PFSK-1 (cell line): ENCODE data around the gene TTC34.

Source experiments
- FOXP2 ChIP-seq: optimal IDR thresholded peaks from 2 replicates; pipeline ENCODE3; 2011; ENCODE audit warnings: borderline replicate concordance, control low read depth, inconsistent platforms; ENCODE audit not compliant: insufficient read depth; ENCODE audit errors: extremely low read length, extremely low read depth
- POLR2AphosphoS5 ChIP-seq: IDR thresholded peaks from 2 replicates; pipeline ENCODE4 v1.6.1; 2012; ENCODE audit warnings: low read depth, mild to moderate bottlenecking, control low read depth, low read length, moderate library complexity
- SIN3A ChIP-seq: IDR thresholded peaks from 2 replicates; pipeline ENCODE4 v1.6.1; 2012; ENCODE audit warnings: mild to moderate bottlenecking, low read length, moderate library complexity, borderline replicate concordance; ENCODE audit not compliant: insufficient read depth
- TAF1 ChIP-seq: IDR thresholded peaks from 2 replicates; pipeline ENCODE4 v1.6.1; 2012; ENCODE audit warnings: low read length, control low read depth, borderline replicate concordance; ENCODE audit not compliant: insufficient read depth
- TF ChIP-seq, protein P1 (sequence below), 2 experiments: IDR thresholded peaks; 2 replicates each; pipeline versions ENCODE4 v1.6.1 to v1.8.0; 2011 to 2012; ENCODE audit warnings: low read depth in 2 of 2, low read length in 2 of 2, control low read depth in 1 of 2, inconsistent platforms in 1 of 2, mild to moderate bottlenecking in 1 of 2, moderate library complexity in 1 of 2; ENCODE audit not compliant: insufficient read depth in 1 of 2

Gene TTC34

DNA sequence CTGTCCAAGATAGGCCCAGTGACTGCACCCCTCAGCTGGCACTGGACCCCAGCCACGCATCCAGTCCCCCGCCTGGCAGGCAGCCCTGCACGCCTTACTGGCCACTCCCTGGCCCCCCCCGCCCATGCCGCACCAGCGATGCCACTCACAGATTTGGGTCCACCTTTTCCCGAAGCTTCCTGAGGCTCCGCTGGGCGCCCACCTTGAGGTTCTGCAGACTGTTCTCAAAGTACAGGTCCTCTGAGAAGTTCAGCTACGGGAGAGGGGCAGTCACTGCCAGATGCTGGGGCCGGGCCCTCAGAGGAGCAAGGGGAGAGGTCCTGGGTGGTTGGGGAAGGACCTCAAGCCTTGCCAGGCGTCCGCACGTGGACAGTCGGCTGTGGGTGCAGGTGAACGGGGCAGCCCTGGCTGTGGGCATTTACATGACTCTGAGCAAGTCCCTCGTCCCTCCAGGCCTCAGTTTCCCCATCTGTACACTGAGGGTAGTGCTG, 206.8 kb downstream of the TTC34 start:
- TF ChIP-seq SIN3A (no peak), POLR2AphosphoS5 (no peak), TAF1 (no peak), FOXP2 (no peak)
- TF ChIP-seq, protein P1, sequence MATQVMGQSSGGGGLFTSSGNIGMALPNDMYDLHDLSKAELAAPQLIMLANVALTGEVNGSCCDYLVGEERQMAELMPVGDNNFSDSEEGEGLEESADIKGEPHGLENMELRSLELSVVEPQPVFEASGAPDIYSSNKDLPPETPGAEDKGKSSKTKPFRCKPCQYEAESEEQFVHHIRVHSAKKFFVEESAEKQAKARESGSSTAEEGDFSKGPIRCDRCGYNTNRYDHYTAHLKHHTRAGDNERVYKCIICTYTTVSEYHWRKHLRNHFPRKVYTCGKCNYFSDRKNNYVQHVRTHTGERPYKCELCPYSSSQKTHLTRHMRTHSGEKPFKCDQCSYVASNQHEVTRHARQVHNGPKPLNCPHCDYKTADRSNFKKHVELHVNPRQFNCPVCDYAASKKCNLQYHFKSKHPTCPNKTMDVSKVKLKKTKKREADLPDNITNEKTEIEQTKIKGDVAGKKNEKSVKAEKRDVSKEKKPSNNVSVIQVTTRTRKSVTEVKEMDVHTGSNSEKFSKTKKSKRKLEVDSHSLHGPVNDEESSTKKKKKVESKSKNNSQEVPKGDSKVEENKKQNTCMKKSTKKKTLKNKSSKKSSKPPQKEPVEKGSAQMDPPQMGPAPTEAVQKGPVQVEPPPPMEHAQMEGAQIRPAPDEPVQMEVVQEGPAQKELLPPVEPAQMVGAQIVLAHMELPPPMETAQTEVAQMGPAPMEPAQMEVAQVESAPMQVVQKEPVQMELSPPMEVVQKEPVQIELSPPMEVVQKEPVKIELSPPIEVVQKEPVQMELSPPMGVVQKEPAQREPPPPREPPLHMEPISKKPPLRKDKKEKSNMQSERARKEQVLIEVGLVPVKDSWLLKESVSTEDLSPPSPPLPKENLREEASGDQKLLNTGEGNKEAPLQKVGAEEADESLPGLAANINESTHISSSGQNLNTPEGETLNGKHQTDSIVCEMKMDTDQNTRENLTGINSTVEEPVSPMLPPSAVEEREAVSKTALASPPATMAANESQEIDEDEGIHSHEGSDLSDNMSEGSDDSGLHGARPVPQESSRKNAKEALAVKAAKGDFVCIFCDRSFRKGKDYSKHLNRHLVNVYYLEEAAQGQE (IDR thresholded peaks at IDR 0.05; ENCODE audit: insufficient read depth in 1 of 2, low read depth in 2 of 2, low read length in 2 of 2) = no peak

DNA sequence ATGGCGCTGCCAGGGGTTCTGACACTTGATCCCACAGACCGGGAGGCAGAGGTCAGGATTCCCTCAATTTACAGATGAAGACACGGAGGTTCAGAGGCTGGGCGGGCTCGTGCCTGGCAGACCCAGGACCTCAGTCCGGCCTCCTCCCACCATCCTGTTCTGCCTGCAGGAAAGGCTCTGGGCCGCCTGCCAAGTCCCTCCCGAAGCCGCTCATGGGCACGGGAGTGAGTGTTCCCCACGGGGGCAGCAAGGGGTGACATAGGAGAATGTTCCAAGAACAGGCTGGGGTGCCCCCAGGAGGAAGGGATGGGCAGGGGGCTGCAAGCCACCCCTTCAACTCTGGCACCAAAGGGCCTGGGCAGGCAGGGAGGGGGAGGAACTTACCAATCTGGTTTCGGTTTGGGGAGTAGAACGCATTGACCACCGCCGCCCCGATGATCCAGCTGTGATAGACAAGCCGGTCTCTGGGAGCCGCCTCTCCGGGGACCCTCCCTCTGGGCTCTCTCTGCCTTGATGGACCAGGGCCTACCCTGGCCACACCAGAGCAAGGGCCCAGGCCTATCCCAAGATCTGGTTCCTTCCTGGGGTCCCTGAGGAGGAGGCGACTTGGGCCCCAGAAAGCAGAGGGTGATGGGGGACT, 207.4 kb downstream of the TTC34 start:
- TF ChIP-seq TAF1 = no peak
- no peak for TF ChIP-seq POLR2AphosphoS5
- TF ChIP-seq FOXP2 = no peak
- no peak for TF ChIP-seq SIN3A
- TF ChIP-seq, protein P1 (IDR thresholded peaks at IDR 0.05; ENCODE audit: insufficient read depth in 1 of 2, low read depth in 2 of 2, low read length in 2 of 2) = no peak

DNA sequence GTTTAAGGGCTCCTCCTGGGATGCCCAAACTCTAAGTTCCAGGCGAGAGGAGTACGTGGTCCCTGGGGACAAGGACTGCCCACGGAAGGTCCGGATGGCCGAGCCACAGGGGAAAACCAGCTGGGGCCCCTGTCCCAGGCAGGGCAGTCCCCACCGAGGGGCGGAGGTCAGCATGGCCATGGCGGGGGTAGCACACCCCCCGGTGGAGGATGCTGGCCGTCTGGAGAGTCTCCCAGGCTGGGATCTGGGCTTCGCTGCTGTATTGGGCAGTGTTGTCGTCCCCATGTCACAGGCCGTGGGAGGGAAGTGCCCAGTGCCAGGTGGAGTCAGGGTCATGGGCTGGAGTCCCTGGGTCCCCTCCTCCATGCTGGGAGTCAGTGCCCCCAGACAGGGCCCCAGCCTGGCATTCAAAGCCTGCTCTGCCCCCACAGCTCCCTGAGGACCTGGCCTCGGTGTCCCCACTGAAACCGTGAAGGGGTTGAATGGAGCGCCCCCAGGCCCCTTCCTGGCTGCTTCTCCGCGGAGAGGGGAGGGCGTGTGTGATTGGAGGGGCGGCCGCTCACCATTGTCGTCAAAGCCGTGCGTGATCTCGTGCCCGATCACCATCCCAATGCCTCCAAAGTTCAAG, 208.1 kb downstream of the TTC34 start:
- TF ChIP-seq SIN3A (no peak), TAF1 (no peak), POLR2AphosphoS5 (no peak), FOXP2 (no peak)
- TF ChIP-seq, protein P1 (IDR thresholded peaks at IDR 0.05; ENCODE audit: insufficient read depth in 1 of 2, low read depth in 2 of 2, low read length in 2 of 2) = no peak

DNA sequence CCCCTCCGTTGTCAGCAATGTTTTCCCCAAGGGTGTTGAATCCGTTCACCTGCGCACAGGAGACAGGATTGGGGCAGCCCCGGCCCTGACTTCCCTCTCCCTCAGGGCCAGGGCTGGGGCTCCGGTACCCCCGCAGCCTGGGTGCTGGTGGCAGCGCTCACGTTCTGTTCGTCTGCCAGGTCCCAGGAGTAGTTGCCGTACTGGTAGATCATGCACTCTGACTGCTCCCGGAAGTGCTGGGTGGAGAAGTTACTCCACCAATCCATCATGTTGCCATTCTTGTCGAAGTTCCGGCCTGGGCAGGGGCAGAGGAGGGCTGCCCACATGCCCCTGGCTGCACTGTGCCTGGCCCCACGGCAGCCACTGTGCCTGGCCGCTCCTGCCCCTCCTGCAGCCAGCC, 208.8 kb downstream of the TTC34 start:
- TF ChIP-seq POLR2AphosphoS5 (no peak), SIN3A (no peak), TAF1 (no peak), FOXP2 (no peak)
- TF ChIP-seq, protein P1 (IDR thresholded peaks at IDR 0.05; ENCODE audit: insufficient read depth in 1 of 2, low read depth in 2 of 2, low read length in 2 of 2) = no peak
